Measurements from ENCODE around the gene EAF1.
"Not testable (repeated sequence)": the region's sequence is repeated elsewhere in the genome, so short reads cannot be mapped to it uniquely, and the experiment has no call there.

The EAF1 gene

GRCh38 chr3:15427182-15427880 lies at the start of gene EAF1, which contains the start of gene METTL6:
EAF1 (plus strand) TSS chr3:15427598; CDS start chr3:15427780, 182 bp downstream.
METTL6 (minus strand) TSS chr3:15427544; CDS start chr3:15426511, 1,033 bp downstream.
- peak; percentile 77 to 79 for DNase-seq (ENCODE audit: low read depth in 2 of 2)

- peak; percentile 85 to 96 for DNase-seq (ENCODE audit: low read depth in 2 of 2)
Measured at GRCh38 chr3:15377961-15378791, 49.2 kb upstream of the EAF1 start.

- no peak for DNase-seq (ENCODE audit: low read depth in 2 of 2)
Measured at GRCh38 chr3:15380980-15381890, 46.2 kb upstream of the EAF1 start.

- DNase-seq (ENCODE audit: low read depth in 2 of 2) = no peak
Measured at GRCh38 chr3:15382405-15382923, 44.9 kb upstream of the EAF1 start.

- DNase-seq (ENCODE audit: low read depth in 2 of 2) = no peak
Measured at GRCh38 chr3:15384510-15385237, 42.7 kb upstream of the EAF1 start.

- not testable (repeated sequence) for DNase-seq (ENCODE audit: low read depth in 2 of 2)
Measured at GRCh38 chr3:15385238-15385695, 42.1 kb upstream of the EAF1 start.

GRCh38 chr3:15385901-15386653 lies 41.3 kb upstream of the EAF1 start:
- DNase-seq (ENCODE audit: low read depth in 2 of 2) = no peak

- not testable (repeated sequence) for DNase-seq (ENCODE audit: low read depth in 2 of 2)
Measured at GRCh38 chr3:15386654-15386955, 40.8 kb upstream of the EAF1 start.

GRCh38 chr3:15387171-15387581 lies 40.2 kb upstream of the EAF1 start:
- DNase-seq (ENCODE audit: low read depth in 2 of 2) = no peak

GRCh38 chr3:15387735-15388134 lies 39.7 kb upstream of the EAF1 start:
- no peak for DNase-seq (ENCODE audit: low read depth in 2 of 2)

- DNase-seq (ENCODE audit: low read depth in 2 of 2) = not testable (repeated sequence)
Measured at GRCh38 chr3:15388335-15388734, 39.1 kb upstream of the EAF1 start.

GRCh38 chr3:15390460-15390859 lies 36.9 kb upstream of the EAF1 start:
- DNase-seq (ENCODE audit: low read depth in 2 of 2) = no peak

GRCh38 chr3:15391007-15391406 lies 36.4 kb upstream of the EAF1 start:
- DNase-seq (ENCODE audit: low read depth in 2 of 2) = no peak

GRCh38 chr3:15393252-15393651 lies 34.1 kb upstream of the EAF1 start:
- DNase-seq (ENCODE audit: low read depth in 2 of 2) = not testable (repeated sequence)

- DNase-seq (ENCODE audit: low read depth in 2 of 2) = not testable (repeated sequence)
Measured at GRCh38 chr3:15398731-15399133, 28.7 kb upstream of the EAF1 start.

- no peak for DNase-seq (ENCODE audit: low read depth in 2 of 2)
Measured at GRCh38 chr3:15399970-15400369, 27.4 kb upstream of the EAF1 start.

GRCh38 chr3:15401936-15402335 lies 25.5 kb upstream of the EAF1 start:
- no peak for DNase-seq (ENCODE audit: low read depth in 2 of 2)

- DNase-seq (ENCODE audit: low read depth in 2 of 2) = no peak
Measured at GRCh38 chr3:15403495-15403894, 23.9 kb upstream of the EAF1 start.

GRCh38 chr3:15403965-15404364 lies 23.4 kb upstream of the EAF1 start:
- DNase-seq (ENCODE audit: low read depth in 2 of 2) = no peak

GRCh38 chr3:15404767-15405166 lies 22.6 kb upstream of the EAF1 start:
- DNase-seq (ENCODE audit: low read depth in 2 of 2) = no peak
